ENCODE data around the gene TAS2R20.

TAS2R20 gene

DNA sequence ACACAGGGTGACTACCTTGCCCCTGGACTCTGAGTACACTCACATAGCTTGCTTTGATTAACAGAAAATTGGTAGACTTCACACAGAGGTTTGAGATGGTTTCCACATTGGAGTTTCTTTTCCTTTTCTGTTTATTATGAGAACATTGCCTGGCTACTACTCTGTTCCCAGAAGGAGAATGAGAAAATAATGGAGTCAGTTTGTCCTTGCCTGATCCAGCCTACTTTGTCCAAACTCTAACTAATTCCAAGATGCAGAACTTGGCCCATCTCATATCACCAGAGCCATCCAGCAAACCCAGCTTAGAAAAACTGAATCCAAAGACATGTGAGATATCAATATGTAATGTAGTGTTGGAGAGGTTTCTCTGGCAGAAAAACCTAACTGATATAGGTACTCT, 31.8 kb downstream of the TAS2R20 start:
- in situ Hi-C loops (cut with MboI; ENCODE audit: low pct_unique_long_range_greater_than_20kb, low sequenced_read_pairs) = no loop called here
- DNase-seq = no peak

DNA sequence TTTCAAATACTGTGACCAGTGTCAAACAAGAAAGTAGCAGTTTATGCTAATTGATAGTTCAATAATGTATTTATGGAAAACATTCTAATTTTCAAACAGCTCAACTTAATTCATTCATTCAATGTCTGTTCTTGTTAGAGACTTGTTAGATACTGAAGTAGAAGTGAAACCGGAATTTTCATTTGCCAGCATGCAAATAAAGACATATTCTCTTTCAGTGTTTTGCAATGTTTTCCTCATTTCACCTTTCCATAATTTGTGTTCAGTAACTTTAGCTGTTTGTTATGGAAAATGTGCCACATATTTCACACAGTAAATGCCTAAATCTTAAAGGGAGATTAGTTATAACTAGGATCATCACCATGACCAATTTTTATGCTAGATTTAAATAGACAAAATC, 32.6 kb downstream of the TAS2R20 start:
- in situ Hi-C loops (cut with MboI; ENCODE audit: low pct_unique_long_range_greater_than_20kb, low sequenced_read_pairs) = no loop called here

DNA sequence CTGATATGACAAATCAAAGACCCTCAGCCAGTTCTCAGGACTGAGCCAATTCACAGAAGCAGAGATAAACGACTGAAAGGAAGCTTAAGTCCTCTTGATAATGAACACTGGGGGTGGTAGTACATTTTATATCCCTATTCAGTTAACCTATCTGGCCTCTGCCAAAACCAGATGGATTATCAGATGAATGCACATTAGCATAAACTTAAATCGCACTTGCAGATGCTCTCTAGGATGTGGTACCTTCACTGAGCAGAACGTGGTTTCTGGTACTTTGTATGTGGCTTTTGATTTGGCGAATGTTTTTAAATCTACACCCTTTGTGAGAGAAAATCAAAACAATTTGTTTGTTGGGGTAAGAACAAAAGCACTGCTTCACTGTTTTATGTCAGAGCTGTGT, 37.9 kb downstream of the TAS2R20 start:
- no peak for DNase-seq
- in situ Hi-C loops (cut with MboI; ENCODE audit: low pct_unique_long_range_greater_than_20kb, low sequenced_read_pairs) = no loop called here

More for the DNA sequence above, 32.6 kb downstream of the TAS2R20 start:
- no peak for DNase-seq

DNA sequence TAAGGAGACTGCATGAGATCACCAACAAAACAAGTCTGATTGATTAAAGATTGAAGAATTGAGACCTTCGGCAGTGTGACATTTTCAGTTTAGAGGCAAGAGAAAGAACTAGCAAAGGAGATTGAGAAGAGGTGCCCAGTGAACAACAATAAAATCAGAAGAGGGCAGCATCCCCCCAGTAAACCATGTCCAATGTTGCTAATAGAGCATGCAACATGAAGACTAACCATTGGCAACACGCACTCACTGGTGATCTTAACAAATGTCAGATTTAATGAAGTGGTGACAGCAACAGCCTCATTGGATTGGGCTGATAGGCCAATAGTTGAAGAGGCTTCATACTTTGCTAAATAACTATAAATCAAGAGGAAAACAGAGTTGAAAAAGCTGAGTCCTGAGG, 38.3 kb downstream of the TAS2R20 start:
- in situ Hi-C loops (cut with MboI; ENCODE audit: low pct_unique_long_range_greater_than_20kb, low sequenced_read_pairs) = no loop called here
- DNase-seq = no peak

DNA sequence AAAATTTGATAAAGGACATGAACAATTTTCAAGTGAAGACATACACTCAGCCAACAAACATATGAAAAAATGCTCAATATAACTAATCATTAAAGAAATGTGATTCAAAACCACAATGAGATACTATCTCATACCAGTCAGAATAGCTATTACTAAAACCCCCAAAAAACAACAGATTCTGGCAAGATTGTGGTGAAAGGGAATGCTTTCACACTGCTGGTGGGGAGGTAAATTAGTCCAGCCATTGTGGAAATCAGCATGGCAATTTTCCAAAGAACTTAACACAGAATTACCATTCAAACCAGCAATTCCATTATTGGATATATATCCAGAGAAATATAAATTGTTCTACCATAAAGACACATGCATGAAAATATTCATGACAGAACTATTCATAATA, 40.4 kb downstream of the TAS2R20 start:
- in situ Hi-C loops (cut with MboI; ENCODE audit: low pct_unique_long_range_greater_than_20kb, low sequenced_read_pairs) = no loop called here
- DNase-seq = no peak

DNA sequence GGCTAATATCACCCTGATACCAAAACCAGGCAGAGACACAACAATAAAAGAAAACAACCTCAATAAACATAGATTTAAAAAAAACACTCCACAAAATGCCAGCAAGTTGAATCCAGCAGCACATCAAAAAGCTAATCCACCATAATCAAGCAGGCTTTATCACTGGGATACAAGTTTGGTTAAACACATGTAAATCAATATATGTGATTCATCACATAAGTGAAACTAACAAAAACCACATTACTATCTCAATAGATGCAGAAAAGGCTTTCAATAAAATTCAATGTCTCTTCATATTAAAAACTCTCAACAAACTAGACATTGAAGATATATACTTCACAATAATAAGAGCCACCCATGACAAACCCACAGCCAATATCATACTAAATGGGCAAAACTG, 42.0 kb downstream of the TAS2R20 start:
- no peak for DNase-seq
- in situ Hi-C loops (cut with MboI; ENCODE audit: low pct_unique_long_range_greater_than_20kb, low sequenced_read_pairs) = no loop called here

DNA sequence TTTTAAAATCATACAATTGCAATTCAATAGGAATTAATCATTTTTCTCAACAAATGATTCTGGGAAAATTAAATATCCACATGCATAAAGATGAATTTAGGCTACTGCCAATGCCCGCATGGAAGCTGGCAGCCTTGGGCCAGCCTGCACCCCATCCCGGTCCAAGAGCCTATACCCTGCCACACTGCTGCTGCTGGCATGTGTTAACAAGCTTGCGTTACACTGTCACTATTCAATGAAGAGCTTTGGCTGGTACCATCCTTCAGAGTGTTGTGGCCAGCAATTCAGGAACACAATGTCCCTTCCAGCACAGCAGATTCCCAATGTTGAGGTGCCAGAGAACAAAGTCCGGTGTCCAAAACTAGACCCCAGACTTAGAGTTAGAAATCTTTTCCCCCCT, 45.5 kb downstream of the TAS2R20 start:
- in situ Hi-C loops (cut with MboI; ENCODE audit: low pct_unique_long_range_greater_than_20kb, low sequenced_read_pairs) = no loop called here
- DNase-seq = no peak

Data from KBM-7 (cell line).